Liver (tissue), 9 donors: ENCODE measurements around the gene EPB41L1. TPM values are rescaled to one million over a fixed set of nuclear protein-coding genes. Genes with fewer than 3 reads are reported as not detected.

ENCODE experiments used
- DNase-seq: peaks from one replicate; pipeline ENCODE4 v3.0.0-alpha.2; 2017; ENCODE audit warnings: low spot score
- H3K27ac ChIP-seq, 2 donors: one replicate each; pipeline ENCODE4 v1.7.0; 2013; ENCODE audit warnings: inconsistent platforms in 2 of 2, low read length in 2 of 2, control low read depth in 1 of 2, low read depth in 1 of 2, mild to moderate bottlenecking in 1 of 2
- H3K27me3 ChIP-seq, 4 donors: one replicate each; pipeline versions ENCODE4 v1.6.1 to v1.7.0; 2013; ENCODE audit warnings: low read length in 3 of 4, inconsistent platforms in 1 of 4, mild to moderate bottlenecking in 1 of 4, moderate library complexity in 1 of 4; ENCODE audit not compliant: control insufficient read depth in 4 of 4, insufficient read depth in 4 of 4
- H3K36me3 ChIP-seq, 4 donors: one replicate each; pipeline versions ENCODE4 v1.6.1 to v1.7.0; 2013; ENCODE audit warnings: low read length in 3 of 4, mild to moderate bottlenecking in 3 of 4, low read depth in 1 of 4, moderate library complexity in 1 of 4; ENCODE audit not compliant: control insufficient read depth in 4 of 4, insufficient read depth in 3 of 4
- H3K4me1 ChIP-seq, 4 donors: one replicate each; pipeline versions ENCODE4 v1.6.1 to v1.7.0; 2013; ENCODE audit warnings: low read length in 3 of 4, mild to moderate bottlenecking in 3 of 4, moderate library complexity in 1 of 4; ENCODE audit not compliant: control insufficient read depth in 4 of 4, insufficient read depth in 4 of 4
- H3K4me3 ChIP-seq, 3 donors: one replicate each; pipeline versions ENCODE4 v1.6.1 to v1.7.0; 2013; ENCODE audit warnings: low read length in 3 of 3, control low read depth in 1 of 3, low read depth in 1 of 3, mild to moderate bottlenecking in 1 of 3
- H3K9ac ChIP-seq, 2 donors: one replicate each; pipeline ENCODE4 v1.7.0; 2013; ENCODE audit warnings: low read length in 2 of 2, mild to moderate bottlenecking in 2 of 2, moderate library complexity in 2 of 2, control low read depth in 1 of 2, low read depth in 1 of 2
- H3K9me3 ChIP-seq, 4 donors: one replicate each; pipeline versions ENCODE4 v1.6.1 to v1.7.0; 2013; ENCODE audit warnings: low read length in 3 of 4; ENCODE audit not compliant: control insufficient read depth in 4 of 4
- CTCF ChIP-seq: fragments of 150-350 bp; IDR thresholded peaks from 2 replicates; pipeline ENCODE4 v1.5.1; 2017; ENCODE audit warnings: improper control_type of control experiment, low read depth, low read length; ENCODE audit not compliant: missing input control
- EGR1 ChIP-seq, 2 donors: IDR thresholded peaks; 2 replicates each; pipeline ENCODE4 v1.6.1; 2016 to 2018; ENCODE audit warnings: antibody characterized with exemption in 2 of 2, low read depth in 2 of 2
- FOXA1 ChIP-seq: IDR thresholded peaks from 2 replicates; pipeline ENCODE4 v1.6.1; 2016; ENCODE audit warnings: antibody characterized with exemption
- FOXA2 ChIP-seq: IDR thresholded peaks from 2 replicates; pipeline ENCODE4 v1.6.1; 2016; ENCODE audit warnings: antibody characterized with exemption
- GABPA ChIP-seq, 2 donors: IDR thresholded peaks in 1 of 2; conservative IDR thresholded peaks in 1 of 2; 2 replicates each; pipeline ENCODE4 v1.6.1; 2016; ENCODE audit warnings: antibody characterized with exemption in 2 of 2, mild to moderate bottlenecking in 1 of 2, moderate library complexity in 1 of 2
- HNF4A ChIP-seq, 2 donors: conservative IDR thresholded peaks; 2 replicates each; pipeline ENCODE4 v1.6.1; 2016; ENCODE audit warnings: antibody characterized with exemption in 2 of 2, mild to moderate bottlenecking in 2 of 2
- HNF4G ChIP-seq: IDR thresholded peaks from 2 replicates; pipeline ENCODE4 v1.6.1; 2016; ENCODE audit warnings: antibody characterized with exemption
- JUND ChIP-seq, 2 donors: IDR thresholded peaks; 2 replicates each; pipeline ENCODE4 v1.6.1; 2016; ENCODE audit warnings: antibody characterized with exemption in 2 of 2
- MAX ChIP-seq: IDR thresholded peaks from 2 replicates; pipeline ENCODE4 v1.6.1; 2016; ENCODE audit warnings: antibody characterized with exemption
- NR2F2 ChIP-seq: IDR thresholded peaks from 2 replicates; pipeline ENCODE4 v1.6.1; 2016; ENCODE audit warnings: antibody characterized with exemption
- RAD21 ChIP-seq, 2 donors: IDR thresholded peaks; 2 replicates each; pipeline ENCODE4 v1.6.1; 2016; ENCODE audit warnings: antibody characterized with exemption in 2 of 2, mild to moderate bottlenecking in 2 of 2
- REST ChIP-seq: IDR thresholded peaks from 2 replicates; pipeline ENCODE4 v1.6.1; 2016; ENCODE audit warnings: antibody characterized with exemption, mild to moderate bottlenecking
- RXRA ChIP-seq, 2 donors: IDR thresholded peaks; 2 replicates each; pipeline ENCODE4 v1.6.1; 2017 to 2018; ENCODE audit warnings: antibody characterized with exemption in 2 of 2, mild to moderate bottlenecking in 1 of 2
- SP1 ChIP-seq: IDR thresholded peaks from 2 replicates; pipeline ENCODE4 v1.6.1; 2018; ENCODE audit warnings: antibody characterized with exemption, mild to moderate bottlenecking
- TAF1 ChIP-seq: conservative IDR thresholded peaks from 2 replicates; pipeline ENCODE4 v1.6.1; 2016; ENCODE audit warnings: antibody characterized with exemption, mild to moderate bottlenecking
- YY1 ChIP-seq: IDR thresholded peaks from 2 replicates; pipeline ENCODE4 v1.6.1; 2016; ENCODE audit warnings: antibody characterized with exemption, mild to moderate bottlenecking
- WGBS: extraction: QIAGEN DNeasy Blood & Tissue Kit; methylation state at CpG from one replicate; pipeline ENCODE4 v1.1.7; 2013; 5-methylcytosine and 5-hydroxymethylcytosine counted together
- polyA plus RNA-seq, 2 donors: library from polyadenylated mRNA; stranded (reverse) in 1 of 2; unstranded in 1 of 2; fragments of 200-250 nt in 1 of 2; fragments of >200 nt in 1 of 2; fragmentation: Nextera tagmentation in 1 of 2; extraction: Ambion mirVana in 1 of 2; gene quantifications; one replicate each; pipeline versions ENCODE4 v1.2.1 to v1.2.3, GENCODE V29; 2013 to 2015
- total RNA-seq, 2 donors: library from RNA; depleted of rRNA; stranded (reverse); fragments of >200 nt; gene quantifications; one replicate each; pipeline ENCODE4 v1.2.3, GENCODE V29; 2014
- TF ChIP-seq, protein P1 (sequence below): IDR thresholded peaks from 2 replicates; pipeline ENCODE4 v1.6.1; 2016; ENCODE audit warnings: antibody characterized with exemption
- TF ChIP-seq, protein P2 (sequence below): IDR thresholded peaks from 2 replicates; pipeline ENCODE4 v1.6.1; 2016; ENCODE audit warnings: antibody characterized with exemption
- donor health status: healthy.
- donor health status: healthy.
- donor health status: healthy.
- donor health status: healthy.
- donor health status: healthy.

EPB41L1 gene
- total and polyA plus RNA-seq, 4 donors, result 2.4 to 11.9 (median 4.3) TPM

- 85% methylated on average over 6 of the region's 6 CpGs for WGBS
- H3K36me3 ChIP-seq, result no peaks in the 10 kb centered on the region
Observed at GRCh38 chr20:36119537-36119936, 35.0 kb upstream of the EPB41L1 start.

DNA sequence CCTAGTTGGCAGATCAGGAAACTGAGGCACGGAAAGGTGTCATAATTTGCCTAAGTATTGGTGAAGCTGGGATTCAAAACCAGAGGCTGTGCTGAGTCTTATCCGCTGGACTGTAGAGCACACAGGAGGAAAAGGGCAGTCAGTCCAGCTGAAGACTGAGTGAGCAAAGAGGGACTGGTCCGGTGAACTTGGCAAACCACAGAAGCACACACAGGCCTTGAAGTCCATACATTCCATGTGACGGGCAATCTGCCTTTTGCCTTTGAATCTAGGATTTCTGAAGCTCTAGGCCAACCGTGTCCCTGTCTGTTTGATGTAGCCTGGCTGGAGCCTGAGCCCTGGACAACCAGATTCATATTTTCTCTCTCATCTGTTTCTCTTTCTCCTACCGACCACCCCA is 34.3 kb upstream of the EPB41L1 start:
- Histone ChIP-seq H3K9ac (no peak overlapping the region), H3K27ac (no peak overlapping the region)
- 90% methylated on average over 6 of the region's 6 CpGs for WGBS
- TF ChIP-seq RAD21 (IDR thresholded peaks at IDR 0.05), result no peak
- no peak for TF ChIP-seq NR2F2
- no peak for TF ChIP-seq CTCF
- no peak for TF ChIP-seq SP1
- no peak for TF ChIP-seq YY1
- TF ChIP-seq TAF1, result no peak
- TF ChIP-seq REST, result no peak
- TF ChIP-seq MAX, result no peak
- TF ChIP-seq FOXA2, result no peak
- no peak for TF ChIP-seq GABPA (IDR thresholded peaks at IDR 0.05 in 1 of 2, conservative IDR thresholded peaks at IDR 0.05 in 1 of 2)
- TF ChIP-seq RXRA (IDR thresholded peaks at IDR 0.05), result no peak
- TF ChIP-seq HNF4A (conservative IDR thresholded peaks at IDR 0.05), result no peak
- TF ChIP-seq, protein P1, sequence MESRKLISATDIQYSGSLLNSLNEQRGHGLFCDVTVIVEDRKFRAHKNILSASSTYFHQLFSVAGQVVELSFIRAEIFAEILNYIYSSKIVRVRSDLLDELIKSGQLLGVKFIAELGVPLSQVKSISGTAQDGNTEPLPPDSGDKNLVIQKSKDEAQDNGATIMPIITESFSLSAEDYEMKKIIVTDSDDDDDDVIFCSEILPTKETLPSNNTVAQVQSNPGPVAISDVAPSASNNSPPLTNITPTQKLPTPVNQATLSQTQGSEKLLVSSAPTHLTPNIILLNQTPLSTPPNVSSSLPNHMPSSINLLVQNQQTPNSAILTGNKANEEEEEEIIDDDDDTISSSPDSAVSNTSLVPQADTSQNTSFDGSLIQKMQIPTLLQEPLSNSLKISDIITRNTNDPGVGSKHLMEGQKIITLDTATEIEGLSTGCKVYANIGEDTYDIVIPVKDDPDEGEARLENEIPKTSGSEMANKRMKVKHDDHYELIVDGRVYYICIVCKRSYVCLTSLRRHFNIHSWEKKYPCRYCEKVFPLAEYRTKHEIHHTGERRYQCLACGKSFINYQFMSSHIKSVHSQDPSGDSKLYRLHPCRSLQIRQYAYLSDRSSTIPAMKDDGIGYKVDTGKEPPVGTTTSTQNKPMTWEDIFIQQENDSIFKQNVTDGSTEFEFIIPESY, result no peak
- TF ChIP-seq JUND (IDR thresholded peaks at IDR 0.05), result no peak

More at GRCh38 chr20:36119537-36119936, 35.0 kb upstream of the EPB41L1 start:
- TF ChIP-seq GABPA (IDR thresholded peaks at IDR 0.05 in 1 of 2, conservative IDR thresholded peaks at IDR 0.05 in 1 of 2), result no peak
- no peak for TF ChIP-seq SP1
- TF ChIP-seq EGR1 (IDR thresholded peaks at IDR 0.05; ENCODE audit: low read depth in 2 of 2), result no peak
- no peak for TF ChIP-seq YY1
- no peak for TF ChIP-seq MAX
- TF ChIP-seq JUND (IDR thresholded peaks at IDR 0.05), result no peak
- no peak for TF ChIP-seq TAF1
- TF ChIP-seq FOXA1, result no peak
- TF ChIP-seq NR2F2, result no peak
- no peak for TF ChIP-seq FOXA2
- TF ChIP-seq RAD21 (IDR thresholded peaks at IDR 0.05), result no peak
- no peak for TF ChIP-seq HNF4A (conservative IDR thresholded peaks at IDR 0.05)
- TF ChIP-seq CTCF, result no peak
- TF ChIP-seq, protein P2, sequence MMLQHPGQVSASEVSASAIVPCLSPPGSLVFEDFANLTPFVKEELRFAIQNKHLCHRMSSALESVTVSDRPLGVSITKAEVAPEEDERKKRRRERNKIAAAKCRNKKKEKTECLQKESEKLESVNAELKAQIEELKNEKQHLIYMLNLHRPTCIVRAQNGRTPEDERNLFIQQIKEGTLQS, result no peak
- TF ChIP-seq HNF4G, result no peak
- no peak overlapping the region for H3K4me3 ChIP-seq
- no peak overlapping the region for H3K27ac ChIP-seq
- no peak for DNase-seq
- no peaks in the 10 kb centered on the region for H3K27me3 ChIP-seq
- H3K9ac ChIP-seq, result no peak overlapping the region
- H3K4me1 ChIP-seq, result no peaks in the 10 kb centered on the region
- no peaks in the 10 kb centered on the region for H3K9me3 ChIP-seq

More for the DNA sequence above, 34.3 kb upstream of the EPB41L1 start:
- no peak overlapping the region for H3K4me3 ChIP-seq
- no peaks in the 10 kb centered on the region for H3K27me3 ChIP-seq
- no peak for DNase-seq
- H3K9me3 ChIP-seq, result no peaks in the 10 kb centered on the region
- H3K4me1 ChIP-seq, result no peaks in the 10 kb centered on the region
- H3K36me3 ChIP-seq, result no peaks in the 10 kb centered on the region
